Esophagus squamous epithelium (tissue), 5 donors: ENCODE data around the gene TUT7. TPM values are rescaled to one million over a fixed set of nuclear protein-coding genes. Genes with fewer than 3 reads are reported as not detected.

Source experiments
- DNase-seq: peaks from one replicate; lab custom pipeline; 2025; lab: John Stamatoyannopoulos, UW
- H3K27ac ChIP-seq, 4 donors: fragments of 200-600 bp; sonication (generic); one replicate each; pipeline ENCODE4 v1.5.1; 2016 to 2019; ENCODE audit warnings: mild to moderate bottlenecking in 1 of 4
- H3K27me3 ChIP-seq, 4 donors: fragments of 200-600 bp; sonication (generic); 1 replicate in 3 of 4; 2 replicates in 1 of 4; pipeline versions ENCODE4 v1.5.1 to v1.6.0; 2017 to 2021; ENCODE audit warnings: antibody characterized with exemption in 1 of 4
- H3K36me3 ChIP-seq, 3 donors: fragments of 200-600 bp; sonication (generic); one replicate each; pipeline ENCODE4 v1.5.1; 2016 to 2019
- H3K4me1 ChIP-seq, 3 donors: fragments of 200-600 bp; sonication (generic); one replicate each; pipeline ENCODE4 v1.5.1; 2017 to 2019
- H3K4me3 ChIP-seq, 4 donors: fragments of 200-600 bp; sonication (generic); 1 replicate in 3 of 4; 2 replicates in 1 of 4; pipeline ENCODE4 v1.5.1; 2016 to 2019; ENCODE audit warnings: mild to moderate bottlenecking in 2 of 4, moderate library complexity in 1 of 4
- H3K9me3 ChIP-seq, 3 donors: fragments of 200-600 bp; sonication (generic); one replicate each; pipeline ENCODE4 v1.5.1; 2016 to 2019
- CTCF ChIP-seq, 6 experiments: fragments of 450-650 bp in 4 of 6; fragments of 200-600 bp in 2 of 6; sonication (generic) in 2 of 6; IDR thresholded peaks; one replicate each; pipeline ENCODE4 v1.5.1; 2016 to 2019; ENCODE audit warnings: antibody characterized with exemption in 6 of 6, mild to moderate bottlenecking in 4 of 6, moderate library complexity in 4 of 6
- POLR2A ChIP-seq, 4 donors: fragments of 450-650 bp; IDR thresholded peaks; one replicate each; pipeline ENCODE4 v1.6.1; 2017; ENCODE audit warnings: antibody characterized with exemption in 4 of 4, mild to moderate bottlenecking in 4 of 4, moderate library complexity in 3 of 4
- WGBS, 2 donors: methylation state at CpG; one replicate each; pipeline ENCODE4 v1.1.5; 2018; 5-methylcytosine and 5-hydroxymethylcytosine counted together
- intact Hi-C: fragments of 100-400 bp; cut with DNase I; formaldehyde crosslinking; loops from one replicate; pipeline ENCODE4 v1.15.0; 2022
- total RNA-seq, 4 donors: library from RNA; depleted of rRNA; stranded (reverse); fragments of >200 nt; gene quantifications; one replicate each; pipeline ENCODE4 v1.1.0, GENCODE V29; 2016
- donor health status: DM: yes; HTN: yes; CAD: no.

TUT7 gene
- total RNA-seq, 4 donors from 2014 or later = 34.3 to 71.0 (median 54.9) TPM

DNA sequence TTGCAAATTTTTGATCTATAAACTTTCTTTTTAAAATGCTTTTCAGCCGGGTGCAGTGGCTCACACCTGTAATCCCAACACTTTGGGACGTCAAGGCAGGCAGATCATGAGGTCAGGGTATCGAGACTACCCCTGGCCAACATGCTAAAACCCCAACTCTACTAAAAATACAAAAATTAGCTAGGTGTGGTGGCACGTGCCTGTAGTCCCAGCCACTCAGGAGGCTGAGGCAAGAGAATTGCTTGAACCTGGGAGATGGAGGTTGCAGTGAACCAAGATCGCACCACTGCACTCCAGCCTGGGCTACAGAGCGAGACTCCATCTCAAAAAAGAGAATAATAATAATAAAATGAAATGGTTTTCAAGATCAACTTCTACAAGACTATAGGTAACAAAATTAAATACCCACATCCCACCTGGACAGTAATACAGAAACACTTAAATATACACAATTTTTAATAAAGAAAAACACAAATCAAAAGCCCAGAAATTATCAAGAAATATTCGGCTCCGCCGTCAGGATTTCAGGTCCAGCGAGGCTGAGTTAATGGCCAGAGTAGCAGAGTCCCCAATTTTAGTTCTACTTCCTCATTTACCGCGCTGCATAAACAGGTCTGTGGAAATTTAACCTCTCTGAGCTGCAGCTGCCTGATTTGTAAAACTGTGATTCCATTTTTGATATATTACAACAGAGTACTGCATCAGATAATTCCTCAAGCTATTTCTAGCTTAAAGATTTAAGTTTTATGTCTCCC lies 4.0 kb downstream of the TUT7 start:
- H3K9me3 ChIP-seq = no peaks in the 10 kb centered on the region
- TF ChIP-seq CTCF (IDR thresholded peaks at IDR 0.05) (no peak), POLR2A (IDR thresholded peaks at IDR 0.05) (no peak)
- intact Hi-C loops = loop anchor here (10.0 kb wide), 1 partner anchor 65 kb away; the partner anchor contains the start of gene ISCA1
- peaks cover 3 to 82% (median 47%) of the 10 kb centered on the region in 3 donors for H3K4me1 ChIP-seq
- 74 to 76% methylated on average over 12 of the region's 12 CpGs for WGBS, 2 donors
- H3K4me3 ChIP-seq = peak overlapping the region in 2 of 4 donors; percentile 81 to 82
- no peaks in the 10 kb centered on the region for H3K27me3 ChIP-seq
- H3K36me3 ChIP-seq = peaks cover 0 to 56% (median 4%) of the 10 kb centered on the region in 3 donors
- H3K27ac ChIP-seq = no peak overlapping the region
- no peak for DNase-seq

DNA sequence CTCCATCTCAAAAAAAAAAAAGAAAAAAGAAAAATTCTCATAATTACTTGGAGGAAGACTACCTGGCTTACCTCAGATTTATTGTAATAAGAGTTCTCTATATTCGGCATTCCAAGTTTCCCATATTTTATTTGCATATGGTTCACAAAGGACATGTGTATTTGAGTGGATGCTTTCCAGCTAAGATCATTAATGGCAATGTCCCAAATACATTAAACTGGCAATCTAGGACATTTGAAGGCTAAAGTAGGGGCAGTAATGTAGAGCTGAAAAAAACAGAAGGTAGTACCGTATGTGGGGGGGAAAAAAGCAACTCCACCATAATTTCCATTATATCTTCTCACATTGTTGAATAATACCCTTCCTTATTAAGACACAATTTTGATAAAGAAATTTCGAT lies 4.9 kb downstream of the TUT7 start:
- H3K4me1 ChIP-seq = peaks cover 3 to 79% (median 46%) of the 10 kb centered on the region in 3 donors
- peaks cover 0 to 65% (median 4%) of the 10 kb centered on the region in 3 donors for H3K36me3 ChIP-seq
- intact Hi-C loops = no loop called here
- no peaks in the 10 kb centered on the region for H3K9me3 ChIP-seq
- H3K4me3 ChIP-seq = no peak overlapping the region
- no peaks in the 10 kb centered on the region for H3K27me3 ChIP-seq
- no peak overlapping the region for H3K27ac ChIP-seq
- WGBS, 2 donors = 75 to 82% methylated on average over 3 of the region's 3 CpGs
- DNase-seq = no peak
- no peak for TF ChIP-seq POLR2A (IDR thresholded peaks at IDR 0.05)
- no peak for TF ChIP-seq CTCF (IDR thresholded peaks at IDR 0.05)

DNA sequence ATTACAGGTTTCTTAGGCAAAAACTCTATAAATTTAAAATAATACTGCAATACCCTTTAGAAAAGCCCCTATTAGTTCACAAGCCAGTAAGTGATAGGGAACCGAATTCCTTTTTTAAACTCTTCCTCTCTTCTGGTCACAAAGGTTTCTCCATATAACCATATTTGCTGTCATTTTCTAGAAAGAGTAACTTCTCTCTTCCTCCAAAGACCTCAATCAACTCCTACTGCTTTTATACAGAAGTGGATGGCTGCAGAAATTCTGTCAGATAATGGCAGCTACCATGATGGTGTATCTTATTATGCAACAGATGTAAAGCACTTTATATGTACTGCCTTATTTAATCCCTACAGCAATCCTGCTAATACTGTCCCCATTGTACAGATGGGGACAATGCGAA lies 6.2 kb downstream of the TUT7 start:
- Histone ChIP-seq H3K27me3 (no peaks in the 10 kb centered on the region), H3K36me3 (peaks cover 0 to 78% (median 4%) of the 10 kb centered on the region in 3 donors), H3K4me1 (peaks cover 3 to 74% (median 43%) of the 10 kb centered on the region in 3 donors), H3K27ac (no peak overlapping the region), H3K4me3 (no peak overlapping the region), H3K9me3 (no peaks in the 10 kb centered on the region)
- 89 to 93% methylated on average over 2 of the region's 2 CpGs for WGBS, 2 donors
- no peak for DNase-seq
- TF ChIP-seq POLR2A (IDR thresholded peaks at IDR 0.05) = no peak
- TF ChIP-seq CTCF (IDR thresholded peaks at IDR 0.05) = no peak
- intact Hi-C loops = no loop called here

DNA sequence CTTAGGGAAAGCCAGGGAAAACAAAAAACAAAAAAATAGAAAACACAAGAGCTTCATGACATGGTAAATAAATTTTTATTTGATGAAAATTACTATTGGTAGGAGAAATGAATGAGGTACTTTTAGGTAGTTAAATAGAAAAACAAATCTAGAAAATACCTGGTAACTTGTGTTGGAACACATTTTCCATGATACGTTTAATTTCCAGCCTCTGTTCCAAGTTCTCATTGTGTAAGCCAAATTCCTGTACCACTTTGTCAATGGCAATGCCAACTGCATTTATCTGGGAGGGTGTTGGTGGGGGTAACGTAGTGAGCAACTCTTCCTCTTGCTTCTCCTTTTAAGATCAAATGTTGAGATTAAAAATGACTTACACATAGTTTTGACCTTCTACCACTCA lies 9.4 kb downstream of the TUT7 start:
- no peak for DNase-seq
- peaks cover under 1 to 84% (median 15%) of the 10 kb centered on the region in 3 donors for H3K36me3 ChIP-seq
- intact Hi-C loops = no loop called here
- H3K9me3 ChIP-seq = no peaks in the 10 kb centered on the region
- WGBS, 2 donors = 84 to 88% methylated on average over 2 of the region's 2 CpGs
- no peak overlapping the region for H3K27ac ChIP-seq
- H3K4me1 ChIP-seq = peaks cover 3 to 42% (median 12%) of the 10 kb centered on the region in 3 donors
- no peak for TF ChIP-seq CTCF (IDR thresholded peaks at IDR 0.05)
- no peak for TF ChIP-seq POLR2A (IDR thresholded peaks at IDR 0.05)
- H3K27me3 ChIP-seq = no peaks in the 10 kb centered on the region
- no peak overlapping the region for H3K4me3 ChIP-seq

GRCh38 chr9:86342269-86342668 lies 11.9 kb downstream of the TUT7 start:
- TF ChIP-seq POLR2A (IDR thresholded peaks at IDR 0.05) (no peak), CTCF (IDR thresholded peaks at IDR 0.05) (no peak)
- intact Hi-C loops = no loop called here
- Histone ChIP-seq H3K4me1 (peaks cover 2 to 17% (median 3%) of the 10 kb centered on the region in 3 donors), H3K4me3 (no peak overlapping the region), H3K9me3 (no peaks in the 10 kb centered on the region), H3K36me3 (peaks cover 8 to 94% (median 27%) of the 10 kb centered on the region in 3 donors), H3K27ac (no peak overlapping the region), H3K27me3 (no peaks in the 10 kb centered on the region)
- no peak for DNase-seq
- WGBS, 2 donors = 98 to 100% methylated on average over 3 of the region's 3 CpGs
